GM21367 (cell line): ENCODE data around the gene MUC13.
"Not testable (repeated sequence)": the region's sequence is repeated elsewhere in the genome, so short reads cannot be mapped to it uniquely, and the experiment has no call there.

Experiments used
- ATAC-seq: cut with Tn5 transposase; IDR thresholded peaks from one replicate; pipeline ENCODE4 v1.9.1; 2021; ENCODE audit not compliant: unreplicated experiment

The MUC13 gene, protein sequence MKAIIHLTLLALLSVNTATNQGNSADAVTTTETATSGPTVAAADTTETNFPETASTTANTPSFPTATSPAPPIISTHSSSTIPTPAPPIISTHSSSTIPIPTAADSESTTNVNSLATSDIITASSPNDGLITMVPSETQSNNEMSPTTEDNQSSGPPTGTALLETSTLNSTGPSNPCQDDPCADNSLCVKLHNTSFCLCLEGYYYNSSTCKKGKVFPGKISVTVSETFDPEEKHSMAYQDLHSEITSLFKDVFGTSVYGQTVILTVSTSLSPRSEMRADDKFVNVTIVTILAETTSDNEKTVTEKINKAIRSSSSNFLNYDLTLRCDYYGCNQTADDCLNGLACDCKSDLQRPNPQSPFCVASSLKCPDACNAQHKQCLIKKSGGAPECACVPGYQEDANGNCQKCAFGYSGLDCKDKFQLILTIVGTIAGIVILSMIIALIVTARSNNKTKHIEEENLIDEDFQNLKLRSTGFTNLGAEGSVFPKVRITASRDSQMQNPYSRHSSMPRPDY

DNA sequence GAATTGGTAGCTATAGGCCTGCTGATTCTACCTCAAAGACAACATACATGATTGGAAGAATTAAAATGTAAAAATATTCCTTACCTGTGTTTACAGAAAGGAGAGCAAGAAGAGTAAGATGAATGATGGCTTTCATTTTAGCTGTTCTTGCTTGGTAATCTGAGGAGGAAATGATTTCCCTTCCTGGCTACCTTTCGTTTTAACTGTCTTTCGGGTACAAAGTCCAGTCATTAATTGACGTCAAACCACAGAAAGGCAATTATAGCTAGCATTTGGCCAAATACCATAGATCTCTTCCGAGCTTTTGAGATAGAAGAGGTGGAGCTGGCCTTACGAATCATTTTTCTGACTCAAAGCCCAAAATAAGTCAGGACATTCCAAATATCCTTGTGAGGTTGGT lies at the start of gene MUC13:
TSS of gene MUC13 (minus strand) at position 175 of the 400 bp plus-strand sequence. CDS start at position 136, 39 bp downstream.
- ATAC-seq = no peak

DNA sequence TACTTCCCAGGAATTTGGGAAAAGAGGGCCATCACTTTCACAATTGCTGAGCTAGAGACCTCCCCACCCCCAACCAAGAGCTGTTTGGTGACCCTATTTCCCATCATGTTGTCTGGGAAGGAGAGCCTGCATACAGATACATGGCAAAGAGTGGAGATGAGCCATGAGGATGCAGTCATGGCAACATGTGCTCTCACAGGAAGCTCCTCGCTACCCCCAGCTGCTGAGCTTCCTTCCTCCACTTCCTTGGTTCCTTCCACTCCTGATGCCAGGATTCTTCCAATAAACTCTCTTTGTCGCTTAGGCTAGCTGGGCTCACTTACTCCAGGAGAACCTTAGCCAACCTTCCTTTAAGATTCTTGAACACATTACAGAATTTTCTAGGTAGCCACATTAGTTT lies 48.3 kb upstream of the MUC13 start:
- no peak for ATAC-seq

DNA sequence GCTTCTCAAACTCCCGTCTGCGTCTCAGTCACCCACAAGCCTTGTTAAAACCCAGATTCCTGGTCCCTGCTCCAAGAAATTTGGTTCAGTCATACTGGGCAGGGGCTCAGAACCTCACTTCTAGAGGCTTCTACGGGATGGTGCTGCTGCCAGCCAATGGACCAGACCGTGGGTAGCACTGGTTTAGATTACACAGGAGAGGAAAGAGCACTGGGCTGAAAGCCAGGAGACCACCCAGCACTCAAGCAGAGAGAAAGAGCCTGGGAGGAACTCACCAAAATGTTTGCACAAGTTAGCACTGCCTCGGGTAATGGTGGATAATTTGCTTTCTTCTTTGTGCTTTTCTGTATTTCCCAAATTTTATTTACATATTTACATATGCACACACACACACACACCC lies 46.9 kb upstream of the MUC13 start:
- no peak for ATAC-seq

DNA sequence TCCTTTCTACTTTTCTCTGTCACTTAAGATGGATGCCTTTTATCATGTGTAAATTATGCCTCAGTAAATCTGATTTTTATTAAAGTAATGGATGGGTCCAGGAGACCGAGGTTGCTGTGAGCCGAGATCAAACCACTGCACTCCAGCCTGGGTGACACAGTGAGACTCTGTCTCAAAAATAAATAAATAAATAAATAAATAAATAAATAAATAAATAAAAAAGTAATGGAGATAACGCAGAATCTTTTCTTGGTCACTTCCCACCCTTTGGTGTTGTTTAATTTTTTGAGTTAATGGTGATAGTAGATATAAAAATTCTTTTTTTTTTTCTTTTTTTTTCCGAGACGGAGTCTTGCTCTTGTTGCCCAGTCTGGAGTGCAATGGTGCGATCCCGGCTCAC lies 44.1 kb upstream of the MUC13 start:
- ATAC-seq = no peak

- no peak for ATAC-seq
Measured at GRCh38 chr3:124976383-124976782, 41.8 kb upstream of the MUC13 start.

DNA sequence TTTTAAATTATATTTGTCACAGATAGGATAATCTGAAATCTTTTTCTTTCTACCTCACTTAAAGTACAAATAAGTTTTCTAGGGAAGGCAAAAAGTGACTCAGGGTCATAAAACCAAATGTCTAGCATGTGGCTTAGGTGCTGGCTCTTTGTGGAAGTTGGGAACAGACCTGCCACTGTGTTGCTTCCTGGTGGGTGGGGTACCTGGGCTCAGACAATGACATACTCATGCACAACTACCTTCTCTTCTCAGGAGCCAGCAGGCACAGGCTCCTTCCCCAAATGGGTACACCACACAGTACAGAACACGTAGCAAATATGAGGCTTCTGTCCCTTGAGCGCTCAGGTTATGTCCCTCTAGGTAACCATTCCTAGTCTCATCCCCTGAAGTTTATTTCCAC lies 40.1 kb upstream of the MUC13 start:
- no peak for ATAC-seq

DNA sequence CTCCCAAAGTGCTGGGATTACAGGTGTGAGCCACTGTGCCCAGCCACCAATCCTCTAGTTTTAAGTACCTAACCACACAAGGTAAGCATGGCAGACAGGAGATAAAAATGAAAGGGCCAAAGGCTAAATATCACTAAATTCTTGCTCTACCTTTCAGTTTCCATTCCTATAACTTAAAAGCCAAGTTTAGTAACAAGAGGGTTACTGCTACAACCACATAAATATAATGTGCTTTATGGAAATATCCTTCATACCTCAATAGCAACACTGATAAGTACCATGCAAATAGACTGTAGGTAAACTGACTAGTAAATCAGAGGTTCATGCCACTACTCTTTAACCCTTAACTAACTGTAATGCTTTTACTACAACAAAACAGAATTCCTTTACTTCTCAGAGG lies 38.7 kb upstream of the MUC13 start:
- no peak for ATAC-seq

DNA sequence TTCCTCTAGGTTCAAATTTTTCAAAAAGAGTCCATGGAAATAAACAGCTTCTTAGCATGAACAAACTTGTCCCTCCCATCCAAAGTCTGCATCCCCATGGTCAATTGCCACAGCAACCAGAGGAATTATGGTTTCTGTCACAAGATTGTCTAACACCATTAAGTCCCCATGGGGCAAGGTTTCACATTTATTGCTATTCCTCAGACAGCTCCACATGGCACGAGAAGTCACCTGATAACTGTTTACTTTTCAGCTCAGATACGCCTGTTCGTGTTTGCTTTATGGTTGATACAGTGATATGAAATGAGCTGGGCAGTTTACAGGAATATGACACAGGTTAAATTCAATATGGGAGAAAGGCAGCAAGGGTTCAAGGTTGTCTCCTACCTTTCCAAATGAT lies 37.9 kb upstream of the MUC13 start:
- no peak for ATAC-seq

GRCh38 chr3:124969963-124970722 lies 35.6 kb upstream of the MUC13 start:
- no peak for ATAC-seq

DNA sequence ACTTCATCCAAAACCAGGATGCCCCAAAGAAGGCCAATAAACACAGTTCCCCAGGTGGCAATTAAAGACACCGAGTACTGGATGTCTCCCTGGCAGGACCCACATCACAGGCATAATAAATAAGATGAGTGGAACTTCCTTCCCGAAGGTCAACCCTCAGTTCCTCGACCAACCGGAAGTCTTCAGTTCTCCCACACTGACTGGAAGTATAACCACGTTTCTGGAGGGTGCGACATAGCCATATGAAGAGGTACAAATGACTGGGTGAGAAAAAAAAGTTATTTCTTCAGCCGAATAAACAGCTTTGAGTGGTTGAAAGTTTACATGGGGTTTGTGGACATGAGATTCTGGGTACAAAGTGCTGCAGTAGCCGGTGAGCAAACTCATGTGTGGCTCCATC lies 34.6 kb upstream of the MUC13 start:
- no peak for ATAC-seq

- ATAC-seq = no peak
Measured at GRCh38 chr3:124967964-124968363, 33.4 kb upstream of the MUC13 start.

DNA sequence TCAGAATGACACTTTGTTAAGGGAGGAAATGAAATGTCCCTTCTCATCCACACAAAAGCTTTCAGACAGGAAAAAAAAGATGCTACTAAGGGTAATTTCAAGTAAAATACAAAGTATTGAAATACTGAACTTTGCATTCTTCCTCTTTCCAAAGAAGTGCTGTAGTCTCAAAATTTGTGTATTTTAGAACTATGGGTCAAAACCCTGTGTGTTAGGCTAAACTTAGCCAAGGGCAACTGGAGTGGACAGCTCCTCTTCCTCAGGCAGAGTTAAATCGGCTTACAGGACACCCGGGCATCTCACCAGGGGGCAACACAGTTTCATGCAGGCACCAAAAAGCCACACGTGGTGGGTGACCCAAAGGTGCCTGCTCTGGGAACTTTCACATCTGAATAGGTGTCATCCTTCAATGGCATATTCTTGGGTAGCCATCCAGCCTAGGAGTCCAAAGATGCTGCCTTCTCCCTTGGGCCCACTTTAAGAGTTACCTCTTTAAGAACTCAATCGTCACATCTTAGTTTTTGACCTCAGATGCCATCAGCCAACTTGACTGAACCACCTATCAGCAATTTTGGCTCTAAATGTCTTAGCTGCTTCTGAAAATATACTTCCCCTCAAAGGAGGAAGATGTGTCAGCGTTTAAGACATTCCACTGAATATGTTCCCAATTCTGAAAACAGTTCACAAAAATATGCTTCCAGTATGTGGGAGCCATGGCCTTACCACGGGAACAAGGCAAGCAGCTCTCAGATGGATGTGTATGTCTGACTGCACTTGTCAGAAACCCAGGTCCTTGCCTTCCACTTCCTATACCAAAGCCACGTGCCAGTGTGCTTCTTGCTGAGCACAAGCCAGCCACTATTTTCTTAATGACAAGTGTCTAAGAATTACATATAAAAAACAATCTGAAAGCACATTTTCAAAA lies 32.2 kb upstream of the MUC13 start:
- ATAC-seq = no peak

- ATAC-seq = no peak
Measured at GRCh38 chr3:124965413-124965812, 30.9 kb upstream of the MUC13 start.

DNA sequence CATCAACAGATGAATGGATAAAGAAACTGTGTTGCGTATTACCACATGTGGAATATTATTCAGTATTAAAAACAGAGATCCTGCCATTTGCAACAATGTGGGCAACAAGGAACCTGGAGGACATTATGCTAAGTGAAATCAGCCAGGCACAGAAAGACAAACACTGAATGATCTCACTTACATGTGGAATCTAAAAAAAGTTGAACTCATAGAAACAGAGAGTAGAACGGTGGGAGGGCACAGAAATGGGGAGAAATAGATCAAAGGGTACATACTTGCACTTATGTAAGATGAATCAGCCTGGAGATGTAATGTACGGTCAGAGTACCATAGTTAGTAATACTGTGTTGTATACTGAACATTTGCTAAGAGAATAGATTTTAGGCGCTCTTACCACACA lies 29.8 kb upstream of the MUC13 start:
- no peak for ATAC-seq

DNA sequence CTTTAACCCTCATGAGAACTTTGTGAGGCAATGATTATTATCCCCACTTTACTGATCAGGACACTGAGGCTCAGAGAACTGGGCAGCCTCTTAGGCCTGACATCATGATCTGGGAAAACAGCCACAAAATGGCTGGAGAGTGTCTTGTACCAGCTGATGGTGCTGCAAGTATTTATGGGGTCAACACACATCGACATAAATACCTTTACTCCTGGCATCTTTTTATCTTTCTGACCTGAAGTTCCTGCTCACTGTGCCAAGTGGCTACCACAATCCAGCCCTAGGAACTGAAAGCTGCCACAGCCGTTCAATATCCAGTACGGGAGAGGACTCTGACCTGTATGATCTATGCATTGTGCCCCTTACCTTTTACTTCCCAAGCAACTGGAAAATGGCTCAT lies 29.2 kb upstream of the MUC13 start:
- no peak for ATAC-seq

GRCh38 chr3:124962403-124962940 lies 27.9 kb upstream of the MUC13 start:
- ATAC-seq = no peak

- no peak for ATAC-seq
Measured at GRCh38 chr3:124960698-124961097, 26.1 kb upstream of the MUC13 start.

GRCh38 chr3:124960105-124960504 lies 25.6 kb upstream of the MUC13 start:
- ATAC-seq = no peak

DNA sequence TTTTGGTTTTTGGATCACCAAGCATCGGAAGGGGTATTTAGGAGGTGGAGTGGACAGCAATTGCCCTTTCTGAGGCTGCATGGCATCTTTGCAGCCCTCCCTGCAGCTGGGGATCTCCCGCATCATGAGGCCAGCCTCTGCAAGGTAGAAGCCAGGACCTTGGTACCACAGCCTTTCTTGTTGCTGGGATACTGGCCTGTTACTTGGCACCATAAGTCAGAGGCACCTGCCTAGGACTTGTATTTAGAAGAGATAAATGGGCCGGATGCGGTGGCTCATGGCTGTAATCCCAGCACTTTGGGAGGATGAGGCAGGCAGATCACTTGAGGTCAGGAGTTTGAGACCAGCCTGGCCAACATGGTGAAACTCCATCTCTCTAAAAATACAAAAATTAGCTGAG lies 23.4 kb upstream of the MUC13 start:
- ATAC-seq = not testable (repeated sequence)

DNA sequence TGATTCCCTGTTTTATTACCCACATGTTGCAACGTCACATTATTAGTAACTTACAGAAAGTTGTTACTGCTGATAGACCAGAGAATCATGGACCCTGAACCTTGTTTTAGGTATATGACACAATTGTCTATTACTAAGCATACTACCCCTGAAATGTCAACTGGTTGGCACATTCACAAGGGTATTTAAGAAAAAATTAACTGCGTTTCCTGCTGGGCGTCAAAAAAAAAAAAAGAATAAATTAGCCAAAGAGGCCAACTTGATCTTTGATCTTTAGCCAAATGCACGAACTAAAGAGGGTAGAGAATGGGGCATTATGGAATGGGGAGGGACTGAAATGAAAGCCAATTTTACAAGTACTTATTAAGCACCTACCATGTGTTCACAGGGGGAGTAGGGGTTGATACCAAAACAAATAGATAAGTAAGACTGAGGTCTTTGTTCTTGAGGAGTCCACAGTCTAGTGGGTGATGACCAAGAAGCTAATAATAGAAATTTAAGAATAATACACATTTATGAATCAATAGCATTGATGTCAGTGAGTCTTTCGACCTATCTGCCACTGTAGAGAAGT lies 17.8 kb upstream of the MUC13 start:
- no peak for ATAC-seq
